ENCODE results near the gene FAM98C.

The FAM98C gene

GRCh38 chr19:38429055-38429810 is 26.3 kb downstream of the FAM98C start:
- TF ChIP-seq CTCF (IDR thresholded peaks at IDR 0.05), result no peak
- Histone ChIP-seq H3K27ac (no peak overlapping the region), H3K4me3 (no peak overlapping the region)
- no peak for DNase-seq (ENCODE audit: low spot score)

GRCh38 chr19:38429811-38430156 is 26.9 kb downstream of the FAM98C start:
- H3K27ac ChIP-seq, result no peak overlapping the region
- H3K4me3 ChIP-seq, result no peak overlapping the region
- TF ChIP-seq CTCF (IDR thresholded peaks at IDR 0.05), result no peak
- DNase-seq (ENCODE audit: low spot score), result no peak

- no peak overlapping the region for H3K4me3 ChIP-seq
- TF ChIP-seq CTCF (IDR thresholded peaks at IDR 0.05), result no peak
- DNase-seq (ENCODE audit: low spot score), result no peak
- H3K27ac ChIP-seq, result no peak overlapping the region
Measured at GRCh38 chr19:38430931-38431330, 28.0 kb downstream of the FAM98C start.

- Histone ChIP-seq H3K4me3 (peak within 1 kb of the TSS; percentile 37), H3K27ac (peak within 1 kb of the TSS in 1 of 2 donors; percentile 32)
- no peak for TF ChIP-seq CTCF (IDR thresholded peaks at IDR 0.05)
- DNase-seq (ENCODE audit: low spot score), result no peak
Measured at GRCh38 chr19:38433268-38433733, 30.4 kb downstream of the FAM98C start, which contains the start of gene RYR1. Gene RYR1 (plus strand): TSS chr19:38433691. CDS start chr19:38433830, 139 bp downstream.

GRCh38 chr19:38434549-38435051 is 31.7 kb downstream of the FAM98C start:
- TF ChIP-seq CTCF (IDR thresholded peaks at IDR 0.05), result no peak
- DNase-seq (ENCODE audit: low spot score), result no peak
- peak overlapping the region in 1 of 2 donors; percentile 32 for H3K27ac ChIP-seq
- H3K4me3 ChIP-seq, result peak overlapping the region; percentile 37

- no peak for TF ChIP-seq CTCF (IDR thresholded peaks at IDR 0.05)
Measured at GRCh38 chr19:38437295-38437694, 34.4 kb downstream of the FAM98C start.

GRCh38 chr19:38437917-38438316 is 35.0 kb downstream of the FAM98C start:
- no peak overlapping the region for H3K27ac ChIP-seq
- H3K4me3 ChIP-seq, result no peak overlapping the region
- no peak for TF ChIP-seq CTCF (IDR thresholded peaks at IDR 0.05)
- DNase-seq (ENCODE audit: low spot score), result no peak

More at GRCh38 chr19:38437295-38437694, 34.4 kb downstream of the FAM98C start:
- no peak overlapping the region for H3K4me3 ChIP-seq
- no peak overlapping the region for H3K27ac ChIP-seq
- no peak for DNase-seq (ENCODE audit: low spot score)
